HCT116 (cell line): ENCODE results near the gene RIMS1. TPM values are rescaled to one million over a fixed set of nuclear protein-coding genes. Genes with fewer than 3 reads are reported as not detected.

Experiments used
- ATAC-seq: fragments of 200-7000 bp; cut with Tn5 transposase; 2 replicates; pipeline ENCODE4 v1.9.1; 2020; ENCODE audit warnings: mild to moderate bottlenecking, moderate library complexity
- BruUV-seq: library from RNA; stranded (reverse); fragments of 400-500 nt; replicated peaks from 2 replicates; lab custom pipeline; 2021; lab: Mats Ljungman, UMichigan
- CTCF ChIA-PET: fragments of 300-600 bp; sonication (Branson Sonifier 250); formaldehyde crosslinking; loops from one replicate; lab custom pipeline; 2021; ENCODE audit warnings: antibody characterized with exemption; lab: Charles Lee
- POLR2A ChIA-PET: fragments of 300-600, 350-600 bp; sonication (Branson Sonifier 250); formaldehyde crosslinking; loops from one replicate; lab custom pipeline; 2021; ENCODE audit warnings: antibody characterized with exemption; lab: Charles Lee
- RAD21 ChIA-PET, 2 experiments: fragments of 300-600 bp; sonication (Branson Sonifier 250); formaldehyde crosslinking; loops; one replicate each; lab custom pipeline; 2023; ENCODE audit warnings: low total read pairs in 2 of 2; ENCODE audit not compliant: uncharacterized antibody in 2 of 2, unreplicated experiment in 2 of 2, low non-redundant PET in 1 of 2; lab: Charles Lee
- DNase-seq: peaks from one replicate; pipeline ENCODE4 v3.0.0-alpha.2; 2010; ENCODE audit warnings: low read depth, low spot score
- H2AFZ ChIP-seq: fragments of 200-600 bp; shearing (Covaris generic), sonication (generic); 2 replicates; pipeline ENCODE4 v1.6.1; 2017; ENCODE audit warnings: low read depth, mixed run types, mixed read lengths, antibody characterized with exemption, low read length; ENCODE audit not compliant: poor library complexity, severe bottlenecking
- H3K27ac ChIP-seq: 2 replicates; pipeline ENCODE4 v1.5.1; 2012; ENCODE audit warnings: low read depth, low read length
- H3K27me3 ChIP-seq: fragments of 200-600 bp; sonication (generic); 2 replicates; pipeline ENCODE4 v1.6.1; 2016; ENCODE audit warnings: mixed run types, low read length, mixed read lengths; ENCODE audit not compliant: insufficient read depth
- H3K36me3 ChIP-seq, 2 experiments: fragments of 200-500 bp in 1 of 2; fragments of 200-600 bp in 1 of 2; sonication (Bioruptor generic) in 1 of 2; sonication (generic) in 1 of 2; 2 replicates each; pipeline versions ENCODE4 v1.5.1 to v1.6.1; 2014 to 2016; ENCODE audit warnings: low read length in 2 of 2, inconsistent platforms in 1 of 2, mixed read lengths in 1 of 2, mixed run types in 1 of 2; ENCODE audit not compliant: insufficient read depth in 2 of 2, control insufficient read depth in 1 of 2
- H3K4me1 ChIP-seq, 2 experiments: fragments of 200-600 bp in 1 of 2; sonication (generic) in 1 of 2; 2 replicates each; pipeline versions ENCODE4 v1.5.1 to v1.6.1; 2012 to 2017; ENCODE audit warnings: low read length in 2 of 2, inconsistent platforms in 1 of 2, mild to moderate bottlenecking in 1 of 2, mixed read lengths in 1 of 2, mixed run types in 1 of 2, moderate library complexity in 1 of 2; ENCODE audit not compliant: insufficient read depth in 2 of 2, control insufficient read depth in 1 of 2
- H3K4me2 ChIP-seq: fragments of 200-600 bp; sonication (generic); 2 replicates; pipeline ENCODE4 v1.6.1; 2017; ENCODE audit warnings: mixed run types, low read length, mixed read lengths
- H3K4me3 ChIP-seq, 2 experiments: fragments of 200-600 bp in 1 of 2; sonication (generic) in 1 of 2; replicated peaks in 1 of 2; 2 replicates each; pipeline ENCODE4 v1.5.1; 2011 to 2016; ENCODE audit warnings: low read length in 2 of 2, control low read depth in 1 of 2, low read depth in 1 of 2, mild to moderate bottlenecking in 1 of 2, mixed read lengths in 1 of 2, mixed run types in 1 of 2
- H3K79me2 ChIP-seq: fragments of 200-600 bp; sonication (generic); 2 replicates; pipeline ENCODE4 v1.6.1; 2017; ENCODE audit warnings: mild to moderate bottlenecking, mixed run types, low read length, moderate library complexity, mixed read lengths; ENCODE audit not compliant: insufficient read depth
- H3K9ac ChIP-seq: fragments of 200-600 bp; sonication (generic); 2 replicates; pipeline ENCODE4 v1.6.1; 2016; ENCODE audit warnings: low read length, mixed read lengths
- H3K9me2 ChIP-seq: fragments of 200-600 bp; sonication (generic), shearing (Covaris generic); 2 replicates; pipeline ENCODE4 v1.6.1; 2017; ENCODE audit warnings: mixed run types, mild to moderate bottlenecking, moderate library complexity; ENCODE audit not compliant: insufficient read depth
- H3K9me3 ChIP-seq, 2 experiments: fragments of 200-500 bp in 1 of 2; fragments of 200-600 bp in 1 of 2; sonication (Bioruptor generic) in 1 of 2; sonication (generic) in 1 of 2; 2 replicates each; pipeline ENCODE4 v1.6.1; 2014 to 2017; ENCODE audit warnings: low read length in 2 of 2, mixed read lengths in 2 of 2, inconsistent platforms in 1 of 2, low read depth in 1 of 2, mild to moderate bottlenecking in 1 of 2, mixed run types in 1 of 2, moderate library complexity in 1 of 2; ENCODE audit not compliant: control insufficient read depth in 1 of 2, insufficient read depth in 1 of 2
- H4K20me1 ChIP-seq: fragments of 200-600 bp; sonication (generic), shearing (Covaris generic); 2 replicates; pipeline ENCODE4 v1.6.1; 2017; ENCODE audit warnings: mixed run types, mild to moderate bottlenecking, moderate library complexity; ENCODE audit not compliant: insufficient read depth
- CEBPB ChIP-seq: IDR thresholded peaks from 2 replicates; pipeline ENCODE4 v1.6.1; 2012; ENCODE audit warnings: low read depth
- FOSL1 ChIP-seq: IDR thresholded peaks from 2 replicates; pipeline ENCODE4 v1.6.1; 2012; ENCODE audit warnings: low read depth
- REST ChIP-seq: IDR thresholded peaks from 2 replicates; pipeline ENCODE4 v1.6.1; 2012; ENCODE audit warnings: low read depth
- SIN3A ChIP-seq: IDR thresholded peaks from 2 replicates; pipeline ENCODE4 v1.6.1; 2012; ENCODE audit warnings: low read depth
- SRF ChIP-seq: IDR thresholded peaks from 2 replicates; pipeline ENCODE4 v1.6.1; 2012; ENCODE audit warnings: low read depth
- ZFX ChIP-seq: fragments of 450-650 bp; IDR thresholded peaks from 2 replicates; pipeline ENCODE4 v1.6.1; 2017
- ZNF274 ChIP-seq: fragments of 200-500 bp; sonication (Bioruptor generic); IDR thresholded peaks from 2 replicates; pipeline ENCODE4 v1.6.1; 2014; ENCODE audit warnings: mild to moderate bottlenecking, low read depth, low read length, inconsistent platforms
- intact Hi-C: fragments of 100-400 bp; cut with micrococcal nuclease; formaldehyde crosslinking; loops from 2 replicates; pipeline ENCODE4 v1.10.0; 2022
- total RNA-seq: library from RNA; stranded (reverse); gene quantifications from one replicate; pipeline ENCODE4 v1.2.1, GENCODE V29; 2021; ENCODE audit not compliant: unreplicated experiment
- TF ChIP-seq, protein P1 (sequence below): IDR thresholded peaks from 2 replicates; pipeline ENCODE4 v1.6.1; 2012

Gene RIMS1
- total RNA-seq, 1 experiment from 2014 or later, result not detected

DNA sequence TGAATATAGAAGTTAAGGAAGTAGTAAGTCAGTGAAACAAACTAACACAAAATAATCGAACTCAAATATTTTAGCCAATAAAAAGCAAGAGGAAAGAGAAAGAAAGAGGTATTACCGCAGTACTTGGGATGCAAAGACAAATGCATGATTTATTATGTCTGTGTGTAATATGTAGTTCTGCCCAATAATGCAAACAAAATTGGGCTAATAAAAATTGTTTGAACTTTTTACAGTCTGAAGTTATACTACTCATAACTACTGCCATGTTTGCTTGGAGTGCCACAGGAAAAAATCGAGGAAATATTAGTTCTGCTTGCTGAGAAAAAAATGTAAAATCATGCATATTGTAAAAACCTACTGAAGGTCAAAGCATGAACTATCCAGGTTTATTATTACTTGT is 375.2 kb downstream of the RIMS1 start:
- Histone ChIP-seq H3K79me2 (no peaks in the 10 kb centered on the region), H3K4me2 (no peak overlapping the region), H3K36me3 (no peaks in the 10 kb centered on the region), H4K20me1 (no peaks in the 10 kb centered on the region), H3K27me3 (no peaks in the 10 kb centered on the region; the same call in 1 of the 2 replicates), H3K4me1 (no peaks in the 10 kb centered on the region), H2AFZ (no peak overlapping the region), H3K9me2 (no peaks in the 10 kb centered on the region), H3K9ac (no peak overlapping the region), H3K27ac (no peak overlapping the region), H3K9me3 (no peaks in the 10 kb centered on the region), H3K4me3 (no peak overlapping the region)
- CTCF ChIA-PET, result no interaction called here
- POLR2A ChIA-PET, result no interaction called here
- no peak for DNase-seq
- ATAC-seq, result no peak
- intact Hi-C loops, result no loop called here
- BruUV-seq, result no TSS peak
- TF ChIP-seq CEBPB (no peak), ZFX (no peak), FOSL1 (no peak), REST (no peak), ZNF274 (no peak), SRF (no peak), SIN3A (no peak)
- TF ChIP-seq, protein P1, sequence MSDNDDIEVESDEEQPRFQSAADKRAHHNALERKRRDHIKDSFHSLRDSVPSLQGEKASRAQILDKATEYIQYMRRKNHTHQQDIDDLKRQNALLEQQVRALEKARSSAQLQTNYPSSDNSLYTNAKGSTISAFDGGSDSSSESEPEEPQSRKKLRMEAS, result no peak
- RAD21 ChIA-PET, result no interaction called here
